Thymus (tissue), 11 donors: ENCODE data around the gene PRKN. TPM values are rescaled to one million over a fixed set of nuclear protein-coding genes. Genes with fewer than 3 reads are reported as not detected.

Experiments
- DNase-seq, 9 donors: peaks; one replicate each; pipeline ENCODE4 v3.0.0-alpha.2; 2013; ENCODE audit warnings: low spot score in 9 of 9, low read depth in 6 of 9, missing footprints in 1 of 9
- H3K27ac ChIP-seq, 2 donors: one replicate each; pipeline ENCODE4 v1.5.1; 2013; ENCODE audit warnings: control low read depth in 1 of 2, low read depth in 1 of 2, low read length in 1 of 2, mild to moderate bottlenecking in 1 of 2, moderate library complexity in 1 of 2
- H3K27me3 ChIP-seq, 2 donors: one replicate each; pipeline ENCODE4 v1.5.1; 2013; ENCODE audit warnings: low read length in 1 of 2; ENCODE audit not compliant: control insufficient read depth in 2 of 2, insufficient read depth in 1 of 2
- H3K36me3 ChIP-seq, 2 donors: one replicate each; pipeline ENCODE4 v1.5.1; 2013; ENCODE audit warnings: low read length in 1 of 2, mild to moderate bottlenecking in 1 of 2, moderate library complexity in 1 of 2; ENCODE audit not compliant: control insufficient read depth in 2 of 2, insufficient read depth in 2 of 2
- H3K4me1 ChIP-seq, 2 donors: one replicate each; pipeline ENCODE4 v1.5.1; 2013; ENCODE audit warnings: low read length in 2 of 2; ENCODE audit not compliant: control insufficient read depth in 2 of 2, insufficient read depth in 2 of 2
- H3K4me3 ChIP-seq, 2 donors: one replicate each; pipeline ENCODE4 v1.5.1; 2013; ENCODE audit warnings: low read length in 2 of 2, control low read depth in 1 of 2, mild to moderate bottlenecking in 1 of 2
- H3K9me3 ChIP-seq, 2 donors: one replicate each; pipeline ENCODE4 v1.5.1; 2013; ENCODE audit warnings: low read length in 1 of 2, mild to moderate bottlenecking in 1 of 2; ENCODE audit not compliant: control insufficient read depth in 2 of 2, insufficient read depth in 1 of 2
- WGBS: extraction: QIAGEN DNeasy Blood & Tissue Kit; methylation state at CpG from one replicate; pipeline ENCODE4 v1.1.7; 2013; 5-methylcytosine and 5-hydroxymethylcytosine counted together
- polyA plus RNA-seq: library from polyadenylated mRNA; stranded (reverse); fragments of 200-250 nt; gene quantifications from one replicate; pipeline ENCODE4 v1.2.3, GENCODE V29; 2013
- total RNA-seq: library from RNA; stranded (reverse); fragments of 120-200 nt; gene quantifications from one replicate; pipeline ENCODE4 v1.2.4, GENCODE V29; 2013
- donor health status: healthy.

Gene PRKN
- total and polyA plus RNA-seq, 2 donors: 0.48 to 0.71 TPM

DNA sequence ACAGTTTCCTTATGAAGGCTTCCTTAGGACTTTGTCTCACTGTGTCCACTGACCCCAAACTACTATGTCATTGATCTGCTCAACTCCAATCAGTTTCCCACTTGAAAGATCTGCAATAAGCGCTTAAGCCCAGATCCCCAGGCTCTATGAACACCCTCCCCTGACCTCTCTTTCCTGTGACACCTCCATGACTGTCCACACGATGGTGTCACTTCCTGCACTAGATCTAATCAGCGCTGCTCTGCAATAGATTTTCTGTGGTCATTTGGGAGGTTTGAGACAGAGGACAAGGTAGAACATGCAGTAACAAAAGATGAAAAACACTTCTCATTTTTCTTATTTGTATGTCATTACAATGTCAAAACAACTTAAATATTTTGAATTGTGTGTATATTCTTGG, 1149.1 kb downstream of the PRKN start:
- Histone ChIP-seq H3K27ac (no peak overlapping the region), H3K27me3 (no peaks in the 10 kb centered on the region), H3K4me3 (no peak overlapping the region), H3K36me3 (no peaks in the 10 kb centered on the region), H3K4me1 (no peaks in the 10 kb centered on the region), H3K9me3 (no peaks in the 10 kb centered on the region)
- 30% methylated on average over 3 of the region's 3 CpGs for WGBS
- no peak for DNase-seq

DNA sequence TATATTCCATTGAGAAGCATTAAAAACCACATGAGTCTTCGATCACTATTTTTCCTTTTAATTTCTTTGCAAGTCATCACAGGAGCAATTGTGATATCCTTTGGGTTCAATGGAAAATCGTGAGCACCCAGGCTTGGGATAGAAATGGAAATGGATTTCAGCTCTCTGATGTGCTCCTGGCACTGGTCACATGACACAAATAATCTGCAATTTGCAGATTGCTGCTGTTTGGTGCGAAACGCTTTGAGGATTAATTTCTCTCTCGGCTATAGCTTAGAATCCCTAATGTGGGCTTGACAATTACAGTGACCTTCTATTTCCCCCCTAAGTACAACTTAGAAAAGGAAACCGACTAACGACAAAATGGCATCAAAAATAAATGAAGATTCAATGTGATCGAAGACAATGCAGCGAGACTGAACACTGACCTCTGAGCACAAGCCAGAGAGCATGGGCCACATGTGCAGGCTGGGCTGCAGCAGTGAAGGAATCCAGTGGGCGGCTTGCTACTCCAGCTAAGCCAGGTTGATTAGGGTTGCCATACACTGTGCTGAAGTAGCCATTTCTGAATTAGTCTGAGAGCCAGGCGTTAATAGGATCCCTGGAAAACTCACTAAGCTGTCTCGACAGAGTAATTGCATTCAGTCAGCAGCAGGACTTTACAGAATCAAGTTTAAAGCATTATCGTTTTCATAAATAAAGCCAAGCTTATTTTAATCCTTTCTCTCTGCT, 1151.9 kb downstream of the PRKN start:
- Histone ChIP-seq H3K4me1 (no peaks in the 10 kb centered on the region), H3K27ac (no peak overlapping the region), H3K9me3 (no peaks in the 10 kb centered on the region), H3K27me3 (no peaks in the 10 kb centered on the region), H3K36me3 (no peaks in the 10 kb centered on the region), H3K4me3 (no peak overlapping the region)
- no peak for DNase-seq
- 91% methylated on average over 13 of the region's 13 CpGs for WGBS

DNA sequence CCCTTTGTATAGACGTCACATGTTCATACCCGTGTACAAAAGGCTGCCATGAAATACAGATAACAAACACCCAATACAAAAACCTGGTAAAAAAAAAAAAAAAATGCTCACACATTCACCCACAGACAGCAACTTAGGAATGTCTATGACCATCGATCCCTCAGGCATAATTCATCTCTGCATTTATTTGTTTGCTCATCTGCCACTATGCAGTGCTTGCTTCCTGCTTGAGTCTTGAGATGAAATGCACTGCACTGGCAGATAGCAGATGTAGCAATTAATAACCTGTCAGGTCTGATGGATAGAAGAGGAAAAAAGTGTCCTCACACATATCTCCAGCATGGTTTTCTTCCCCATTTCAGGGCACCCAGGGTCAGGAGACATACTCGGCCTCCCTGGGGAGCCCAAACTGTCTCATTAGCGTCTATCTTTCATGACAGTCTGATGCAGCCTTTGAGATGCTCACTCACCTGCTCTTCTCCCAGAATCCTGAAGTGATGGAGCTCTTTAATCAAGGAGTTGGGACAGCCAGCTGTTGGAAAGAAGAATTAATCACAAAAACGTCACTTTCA, 1158.6 kb downstream of the PRKN start:
- Histone ChIP-seq H3K27ac (no peak overlapping the region), H3K36me3 (no peaks in the 10 kb centered on the region), H3K4me3 (no peak overlapping the region), H3K4me1 (no peaks in the 10 kb centered on the region), H3K9me3 (no peaks in the 10 kb centered on the region), H3K27me3 (no peaks in the 10 kb centered on the region)
- DNase-seq: no peak
- WGBS: 88% methylated on average over 6 of the region's 6 CpGs

DNA sequence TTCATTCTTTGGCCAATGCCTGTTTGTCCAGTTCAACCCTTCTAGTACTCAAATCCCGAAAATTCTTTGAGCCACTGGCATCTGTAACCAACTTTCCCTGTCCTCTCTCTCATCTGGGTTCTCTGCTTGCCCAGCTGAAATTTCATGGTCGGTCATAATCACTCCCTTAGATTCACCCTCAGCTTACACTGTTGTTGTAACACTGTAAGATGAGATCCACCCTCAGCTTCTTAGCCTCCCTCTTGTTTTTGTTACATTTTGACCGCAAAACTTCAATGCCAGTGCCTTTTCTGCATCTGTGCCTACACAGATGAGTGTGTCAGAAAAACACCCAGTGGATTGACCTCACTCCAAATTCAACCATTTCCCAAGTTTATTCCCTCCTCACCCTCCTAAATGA, 1162.6 kb downstream of the PRKN start:
- H3K9me3 ChIP-seq: no peaks in the 10 kb centered on the region
- no peak overlapping the region for H3K27ac ChIP-seq
- WGBS: 90% methylated on average over 3 of the region's 3 CpGs
- DNase-seq: no peak
- no peaks in the 10 kb centered on the region for H3K27me3 ChIP-seq
- H3K4me1 ChIP-seq: no peaks in the 10 kb centered on the region
- no peak overlapping the region for H3K4me3 ChIP-seq
- no peaks in the 10 kb centered on the region for H3K36me3 ChIP-seq

DNA sequence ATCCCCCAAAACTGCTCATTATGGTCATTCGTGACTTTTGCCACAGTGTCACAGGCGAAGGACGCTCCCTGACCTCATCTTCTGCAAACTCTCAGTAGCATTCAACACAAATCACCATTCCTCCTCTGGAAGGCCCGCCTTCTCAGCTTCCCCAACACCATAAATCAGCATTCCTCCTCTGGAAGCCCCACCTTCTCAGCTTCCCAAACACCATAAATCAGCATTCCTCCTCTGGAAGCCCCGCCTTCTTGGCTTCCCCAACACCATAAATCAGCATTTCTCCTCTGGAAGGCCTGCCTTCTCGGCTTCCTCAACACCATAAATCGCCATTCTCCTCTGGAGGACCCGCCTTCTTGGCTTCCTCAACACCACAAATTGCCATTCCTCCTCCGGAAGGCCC, 1165.7 kb downstream of the PRKN start:
- no peak for DNase-seq
- no peaks in the 10 kb centered on the region for H3K27me3 ChIP-seq
- 87% methylated on average over 9 of the region's 9 CpGs for WGBS
- H3K36me3 ChIP-seq: no peaks in the 10 kb centered on the region
- H3K4me3 ChIP-seq: no peak overlapping the region
- H3K27ac ChIP-seq: no peak overlapping the region
- H3K4me1 ChIP-seq: no peaks in the 10 kb centered on the region
- no peaks in the 10 kb centered on the region for H3K9me3 ChIP-seq

DNA sequence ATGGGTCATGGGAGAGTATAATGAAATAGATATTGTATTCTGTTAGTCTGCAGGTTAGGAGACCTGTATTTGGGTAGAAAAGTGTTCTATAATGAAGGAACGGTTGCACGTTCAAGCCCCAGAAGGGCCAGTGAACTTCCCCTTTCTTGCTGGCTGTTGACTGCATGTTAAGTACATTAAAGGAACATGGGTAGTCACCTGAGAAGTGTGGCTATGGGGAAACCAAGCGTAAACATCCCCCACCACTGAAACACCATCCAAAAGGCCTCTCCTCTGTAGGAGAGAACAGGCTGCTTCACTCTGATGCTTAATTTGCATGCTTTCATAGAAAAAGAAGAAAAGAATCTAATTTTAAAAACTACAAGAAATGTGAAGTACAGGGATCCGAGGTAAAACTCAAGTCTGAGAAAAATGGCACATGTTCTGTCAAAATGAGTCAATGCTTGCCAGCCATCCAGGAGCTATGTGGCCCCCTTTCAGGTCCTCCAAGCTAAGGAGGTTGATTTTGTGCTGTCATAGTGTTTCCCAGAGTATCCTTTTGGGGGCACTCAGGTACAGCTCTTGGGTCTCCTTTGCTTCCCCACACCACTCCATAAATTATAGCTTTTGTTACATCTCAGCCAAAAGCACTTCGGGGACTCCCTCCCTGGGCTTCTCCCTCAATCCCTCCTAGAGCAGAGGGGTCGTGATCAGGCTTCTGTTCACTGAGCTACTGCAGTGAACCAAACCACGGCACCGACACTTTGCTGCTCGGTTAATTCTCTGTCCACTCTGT, 1170.0 kb downstream of the PRKN start:
- Histone ChIP-seq H3K36me3 (no peaks in the 10 kb centered on the region), H3K27me3 (no peaks in the 10 kb centered on the region), H3K27ac (no peak overlapping the region), H3K4me3 (no peak overlapping the region), H3K4me1 (no peaks in the 10 kb centered on the region), H3K9me3 (no peaks in the 10 kb centered on the region)
- 78% methylated on average over 9 of the region's 9 CpGs for WGBS
- DNase-seq: no peak

DNA sequence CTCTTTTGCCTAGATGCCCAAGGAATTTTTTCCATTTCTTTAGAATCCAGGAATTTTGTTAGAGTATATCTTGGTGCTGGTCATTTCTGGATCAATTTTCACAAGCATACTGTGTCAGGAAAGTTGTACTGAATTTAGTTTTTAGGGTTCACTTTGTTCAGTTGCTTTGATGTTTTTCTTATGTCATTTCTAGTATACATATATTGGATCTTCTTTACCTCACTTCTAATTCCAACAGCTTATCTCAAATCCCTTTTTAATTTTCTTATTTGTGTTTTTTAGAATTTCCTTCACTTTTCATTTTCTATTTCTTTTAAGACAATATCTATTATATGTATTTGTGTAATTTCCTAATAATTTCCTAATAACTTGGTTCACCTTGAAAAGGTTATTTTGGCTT, 1172.7 kb downstream of the PRKN start:
- H3K9me3 ChIP-seq: peaks cover 0 to 9% of the 10 kb centered on the region in 2 donors
- H3K4me1 ChIP-seq: no peaks in the 10 kb centered on the region
- H3K36me3 ChIP-seq: no peaks in the 10 kb centered on the region
- DNase-seq: no peak
- no peak overlapping the region for H3K4me3 ChIP-seq
- no peaks in the 10 kb centered on the region for H3K27me3 ChIP-seq
- H3K27ac ChIP-seq: no peak overlapping the region

DNA sequence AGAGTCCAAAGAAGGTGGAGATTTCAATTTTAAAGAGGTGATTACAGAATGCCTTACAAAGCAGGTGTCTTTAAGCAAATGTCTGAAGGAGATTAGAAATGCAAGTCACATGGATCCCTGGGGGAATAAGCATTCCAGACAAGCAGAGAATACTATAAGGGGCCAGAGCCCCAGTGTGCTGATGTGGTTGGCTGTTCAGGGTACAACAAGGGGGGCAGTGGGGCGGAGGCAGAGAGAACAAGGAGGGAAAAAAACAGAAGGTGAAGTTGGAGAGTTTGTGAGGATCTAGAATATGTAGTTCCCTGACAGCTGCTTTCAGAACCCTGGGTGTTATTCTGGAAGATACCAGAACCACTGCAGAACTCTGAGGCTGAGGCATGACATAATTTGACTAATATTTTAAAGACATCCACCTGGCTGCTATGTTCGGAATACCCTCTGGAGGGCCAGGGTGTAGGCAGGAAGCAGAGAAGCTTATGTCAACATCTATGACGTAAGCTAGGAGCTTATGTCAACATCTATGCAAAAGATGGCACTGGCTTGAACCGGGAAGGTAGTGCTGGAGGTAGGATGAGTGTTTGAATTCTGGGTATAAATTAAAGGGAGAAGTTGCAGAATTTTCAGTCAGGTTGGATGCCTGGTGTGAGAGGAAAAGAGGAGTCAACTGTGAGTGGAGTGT, 1177.5 kb downstream of the PRKN start:
- Histone ChIP-seq H3K4me3 (no peak overlapping the region), H3K4me1 (no peaks in the 10 kb centered on the region), H3K9me3 (peaks cover 0 to 9% of the 10 kb centered on the region in 2 donors), H3K27me3 (no peaks in the 10 kb centered on the region), H3K36me3 (no peaks in the 10 kb centered on the region), H3K27ac (no peak overlapping the region)
- WGBS: 88% methylated on average over 4 of the region's 4 CpGs
- no peak for DNase-seq
